Neuron (in vitro differentiated cells): ENCODE results near the gene TRIM44.
"Not testable (repeated sequence)": the region's sequence is repeated elsewhere in the genome, so short reads cannot be mapped to it uniquely, and the experiment has no call there.

ENCODE experiments used
- H2AFZ ChIP-seq: one replicate; pipeline ENCODE4 v1.6.1; 2013; ENCODE audit warnings: low read depth, mild to moderate bottlenecking, inconsistent platforms, low read length, moderate library complexity
- H3K27me3 ChIP-seq: one replicate; pipeline ENCODE4 v1.6.1; 2013; ENCODE audit warnings: low read length; ENCODE audit not compliant: insufficient read depth
- H3K36me3 ChIP-seq: one replicate; pipeline ENCODE4 v1.6.1; 2013; ENCODE audit warnings: low read length; ENCODE audit not compliant: insufficient read depth
- H3K4me1 ChIP-seq: one replicate; pipeline ENCODE4 v1.6.1; 2013; ENCODE audit warnings: low read length; ENCODE audit not compliant: insufficient read depth
- H3K4me3 ChIP-seq: 2 replicates; pipeline ENCODE4 v1.5.1; 2013; ENCODE audit warnings: mild to moderate bottlenecking, low read length, moderate library complexity
- H3K9me3 ChIP-seq: one replicate; pipeline ENCODE4 v1.6.1; 2013; ENCODE audit warnings: low read length

TRIM44 gene

DNA sequence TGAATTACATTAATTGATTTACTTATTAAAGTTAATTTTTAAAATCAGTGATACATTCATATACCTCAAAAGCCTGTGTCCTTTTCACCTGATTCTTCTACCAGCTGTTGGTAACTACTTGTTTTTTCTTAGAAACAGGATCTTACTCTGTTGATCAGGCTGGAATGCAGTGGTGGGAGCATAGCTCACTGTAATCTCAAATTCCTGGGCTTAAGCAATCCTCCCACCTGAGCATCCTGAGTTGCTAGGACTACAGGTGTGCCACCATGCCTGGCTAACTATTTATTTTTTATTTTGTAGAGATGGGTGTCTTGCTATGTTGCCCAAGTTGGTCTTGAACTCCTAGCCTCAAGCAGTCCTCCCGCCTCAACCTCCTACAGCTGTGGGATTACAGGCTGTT lies 4.7 kb downstream of the TRIM44 start:
- Histone ChIP-seq H3K36me3 (no peaks in the 10 kb centered on the region), H2AFZ (no peak overlapping the region), H3K9me3 (peaks cover 14% of the 10 kb centered on the region), H3K4me3 (no peak overlapping the region), H3K27me3 (no peaks in the 10 kb centered on the region), H3K4me1 (peaks cover 17% of the 10 kb centered on the region)

DNA sequence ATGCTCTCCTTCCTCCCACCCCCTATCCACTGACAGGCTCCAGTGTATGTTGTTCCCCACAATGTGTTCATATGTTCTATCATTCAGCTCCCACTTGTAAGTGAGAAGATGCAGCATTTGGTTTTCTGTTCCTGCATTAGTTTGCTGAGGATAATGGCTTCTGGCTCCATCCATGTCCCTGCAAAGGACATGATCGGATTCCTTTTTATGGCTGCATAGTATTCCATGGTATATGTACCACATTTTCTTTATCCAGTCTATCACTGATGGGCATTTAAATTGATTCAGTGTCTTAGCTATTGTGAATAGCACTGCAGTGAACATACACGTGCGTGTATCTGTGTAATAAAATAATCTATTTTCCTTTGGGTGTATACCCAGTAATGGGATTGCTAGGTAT lies 5.8 kb downstream of the TRIM44 start:
- peaks cover 13% of the 10 kb centered on the region for H3K4me1 ChIP-seq
- H3K4me3 ChIP-seq, H3K27me3 ChIP-seq, H3K36me3 ChIP-seq, H2AFZ ChIP-seq: not testable (repeated sequence)
- peaks cover 14% of the 10 kb centered on the region for H3K9me3 ChIP-seq

DNA sequence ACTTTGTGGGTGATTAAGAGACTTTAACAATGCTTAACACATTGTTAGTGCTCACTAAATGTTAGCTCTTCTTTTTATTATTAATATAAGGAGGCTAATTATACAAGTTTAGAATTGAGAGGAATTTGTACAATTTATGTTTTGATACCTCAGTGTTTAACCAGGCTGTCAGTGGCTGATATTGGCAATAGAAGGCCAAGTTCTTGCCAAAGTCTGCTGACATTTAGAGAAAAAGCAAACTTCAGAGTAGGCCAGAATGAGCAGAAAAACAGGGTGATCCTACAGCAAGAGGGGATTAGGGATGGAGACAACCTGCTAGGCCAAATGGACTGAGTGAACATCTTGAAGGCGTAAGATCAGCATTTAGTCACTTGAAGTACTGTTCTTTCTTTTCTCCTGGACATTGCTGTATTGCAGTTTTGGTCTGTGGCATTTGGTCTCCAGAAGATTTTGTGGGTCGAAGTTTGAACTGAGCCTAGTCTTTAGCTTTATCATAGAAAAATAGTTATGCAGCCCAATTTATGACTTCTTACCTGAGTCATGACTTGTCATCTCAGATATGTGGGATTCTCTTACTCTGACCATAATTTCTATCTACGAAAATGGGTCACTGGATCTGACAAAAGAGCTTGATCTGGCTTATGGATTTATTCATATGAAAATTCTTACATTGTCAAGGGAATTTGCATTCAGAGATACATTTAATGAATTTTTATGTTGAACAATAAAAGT lies 9.0 kb downstream of the TRIM44 start:
- Histone ChIP-seq H3K4me3 (no peak overlapping the region), H3K9me3 (peaks cover 6% of the 10 kb centered on the region), H3K36me3 (no peaks in the 10 kb centered on the region), H3K4me1 (no peaks in the 10 kb centered on the region), H3K27me3 (no peaks in the 10 kb centered on the region), H2AFZ (no peak overlapping the region)

GRCh38 chr11:35672608-35673007 lies 10.0 kb downstream of the TRIM44 start:
- H3K36me3 ChIP-seq = no peaks in the 10 kb centered on the region
- H3K4me3 ChIP-seq = no peak overlapping the region
- H3K27me3 ChIP-seq = no peaks in the 10 kb centered on the region
- peaks cover 6% of the 10 kb centered on the region for H3K9me3 ChIP-seq
- H3K4me1 ChIP-seq = no peaks in the 10 kb centered on the region
- no peak overlapping the region for H2AFZ ChIP-seq

DNA sequence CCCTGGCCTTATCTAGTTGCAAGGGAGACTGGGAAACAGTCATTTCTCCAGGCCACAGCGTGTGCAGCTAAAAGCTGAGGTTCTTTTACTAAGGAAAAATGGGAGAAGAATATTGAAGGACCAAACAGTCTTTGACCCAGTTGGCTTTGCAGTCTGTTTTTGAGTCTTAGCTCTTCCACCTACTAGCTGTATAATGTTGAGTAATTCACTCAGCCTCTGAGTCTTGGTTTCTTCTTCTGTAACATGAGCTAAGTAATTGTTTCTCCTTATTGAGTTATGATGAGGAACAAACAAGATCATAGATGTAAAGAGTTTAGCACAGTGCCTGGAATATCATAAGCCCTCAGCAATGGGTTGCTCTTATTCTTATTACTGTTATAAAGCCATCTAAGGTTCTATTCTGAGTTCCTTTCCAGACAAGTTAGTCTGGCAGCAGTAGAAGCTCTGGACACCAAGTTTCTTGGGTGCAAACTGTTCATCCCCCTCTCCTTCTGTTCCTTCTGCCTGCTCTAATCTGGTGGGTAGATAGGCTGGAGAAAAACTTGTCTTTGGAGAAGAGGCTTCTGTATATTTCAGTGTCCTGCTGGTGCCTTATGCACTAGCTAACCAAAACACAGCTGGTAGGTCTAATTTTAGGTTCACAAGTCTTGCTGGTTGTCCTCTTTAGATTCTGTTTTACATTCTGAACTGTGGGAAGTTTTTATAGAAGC lies 13.5 kb downstream of the TRIM44 start:
- Histone ChIP-seq H2AFZ (no peak overlapping the region), H3K9me3 (peaks cover 3% of the 10 kb centered on the region), H3K36me3 (no peaks in the 10 kb centered on the region), H3K4me3 (no peak overlapping the region), H3K27me3 (no peaks in the 10 kb centered on the region), H3K4me1 (no peaks in the 10 kb centered on the region)

DNA sequence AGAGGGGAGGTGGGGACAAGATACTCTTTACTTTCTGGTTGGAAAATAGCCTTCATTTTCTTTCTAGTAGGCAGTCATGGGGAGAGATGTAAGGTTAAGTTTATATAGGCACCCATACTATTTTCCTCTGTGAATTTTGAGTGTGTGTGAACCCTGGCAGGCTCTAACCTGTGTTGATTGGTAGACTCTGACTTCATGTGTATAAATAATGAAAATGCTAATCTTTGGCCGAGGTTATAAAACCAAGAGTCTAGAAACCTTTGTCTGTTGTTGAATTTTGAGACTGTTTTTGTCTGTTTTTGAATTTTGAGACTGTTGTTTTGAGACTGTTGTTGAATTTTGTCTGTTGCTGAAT lies 14.0 kb downstream of the TRIM44 start:
- peaks cover under 1% of the 10 kb centered on the region for H3K9me3 ChIP-seq
- no peak overlapping the region for H3K4me3 ChIP-seq
- H2AFZ ChIP-seq = no peak overlapping the region
- no peaks in the 10 kb centered on the region for H3K36me3 ChIP-seq
- H3K4me1 ChIP-seq = no peaks in the 10 kb centered on the region
- H3K27me3 ChIP-seq = no peaks in the 10 kb centered on the region

- Histone ChIP-seq H3K36me3 (no peaks in the 10 kb centered on the region), H3K4me3 (no peak overlapping the region), H3K27me3 (no peaks in the 10 kb centered on the region), H2AFZ (no peak overlapping the region), H3K9me3 (no peaks in the 10 kb centered on the region), H3K4me1 (peaks cover 11% of the 10 kb centered on the region)
Measured at GRCh38 chr11:35677904-35678303, 15.3 kb downstream of the TRIM44 start.

- Histone ChIP-seq H3K4me3 (no peak overlapping the region), H3K27me3 (no peaks in the 10 kb centered on the region), H3K36me3 (no peaks in the 10 kb centered on the region), H2AFZ (no peak overlapping the region), H3K9me3 (no peaks in the 10 kb centered on the region), H3K4me1 (peaks cover 16% of the 10 kb centered on the region)
Measured at GRCh38 chr11:35678471-35678870, 15.9 kb downstream of the TRIM44 start.

- H3K4me1 ChIP-seq = peaks cover 16% of the 10 kb centered on the region
- H3K36me3 ChIP-seq = no peaks in the 10 kb centered on the region
- H2AFZ ChIP-seq = no peak overlapping the region
- no peaks in the 10 kb centered on the region for H3K9me3 ChIP-seq
- H3K4me3 ChIP-seq = no peak overlapping the region
- H3K27me3 ChIP-seq = no peaks in the 10 kb centered on the region
Measured at GRCh38 chr11:35678975-35679374, 16.4 kb downstream of the TRIM44 start.

DNA sequence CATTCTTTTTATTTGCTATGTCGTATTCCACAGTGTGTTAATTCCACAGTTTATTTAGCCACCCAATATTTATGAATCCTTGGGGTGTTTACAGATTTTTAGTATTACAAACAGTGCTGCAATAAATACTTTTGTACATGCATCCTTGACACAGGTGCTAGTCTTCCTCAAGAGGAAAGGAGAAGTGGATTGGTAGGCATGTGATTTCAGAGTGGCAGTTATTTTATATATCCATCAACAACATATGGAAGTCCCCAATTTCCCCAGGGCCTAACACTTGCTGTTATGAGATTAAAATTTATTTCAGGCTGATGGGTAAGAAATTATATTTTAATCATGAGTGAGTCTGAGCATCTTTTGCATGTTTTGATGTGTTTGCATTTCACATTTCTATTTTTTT lies 17.9 kb downstream of the TRIM44 start:
- peaks cover 16% of the 10 kb centered on the region for H3K4me1 ChIP-seq
- no peaks in the 10 kb centered on the region for H3K9me3 ChIP-seq
- H3K27me3 ChIP-seq = no peaks in the 10 kb centered on the region
- no peak overlapping the region for H2AFZ ChIP-seq
- H3K36me3 ChIP-seq = no peaks in the 10 kb centered on the region
- H3K4me3 ChIP-seq = no peak overlapping the region

DNA sequence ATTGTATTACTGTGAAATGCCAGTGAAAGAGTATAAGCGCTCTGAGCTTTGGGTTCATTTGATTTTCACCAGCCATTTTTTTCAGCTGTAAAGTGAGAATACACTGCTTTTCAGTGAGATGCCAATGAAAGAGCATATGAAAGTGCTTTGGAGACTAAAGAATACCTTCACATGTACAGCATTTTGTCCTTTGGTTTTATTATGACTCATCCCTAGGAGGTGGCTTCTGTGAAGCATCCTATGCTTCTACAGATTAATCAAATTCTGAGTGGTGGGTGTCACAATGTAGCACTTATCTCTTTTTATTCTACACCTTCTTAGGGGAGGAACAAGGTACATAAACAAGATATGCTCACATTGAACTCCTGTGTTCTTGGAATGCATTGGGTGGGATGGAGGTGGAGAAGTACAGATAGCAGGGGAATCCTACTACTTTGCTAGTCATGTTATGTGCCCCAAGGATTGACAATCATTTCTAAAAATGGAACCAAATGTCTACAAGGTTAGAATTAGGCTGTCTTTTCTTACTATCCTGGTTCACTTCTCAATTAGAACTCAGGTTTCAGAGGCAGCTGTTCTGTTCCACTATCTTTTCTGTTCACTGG lies 18.7 kb downstream of the TRIM44 start:
- H3K9me3 ChIP-seq = no peaks in the 10 kb centered on the region
- peaks cover 16% of the 10 kb centered on the region for H3K4me1 ChIP-seq
- H3K4me3 ChIP-seq = no peak overlapping the region
- no peak overlapping the region for H2AFZ ChIP-seq
- no peaks in the 10 kb centered on the region for H3K27me3 ChIP-seq
- H3K36me3 ChIP-seq = peaks cover 3% of the 10 kb centered on the region

GRCh38 chr11:35682230-35683173 lies 19.9 kb downstream of the TRIM44 start:
- Histone ChIP-seq H3K4me3 (peak overlapping the region; percentile 46), H3K4me1 (peaks cover 16% of the 10 kb centered on the region), H3K27me3 (no peaks in the 10 kb centered on the region), H3K9me3 (no peaks in the 10 kb centered on the region), H2AFZ (peak overlapping the region; percentile 0), H3K36me3 (peaks cover 15% of the 10 kb centered on the region)
